Activated T-helper 9 cell treated with anti-CD3 and anti-CD28 coated beads, Interleukin-2, amount 50 U/mL, for 16 hours (primary cell): Measurements from ENCODE around the gene TMEM144.

ENCODE experiments used
- DNase-seq: peaks from one replicate; pipeline ENCODE4 v3.0.0-alpha.2; 2020; ENCODE audit warnings: low read depth

TMEM144 gene

GRCh38 chr4:158300012-158300411 lies 89.7 kb downstream of the TMEM144 start:
- no peak for DNase-seq

- no peak for DNase-seq
Measured at GRCh38 chr4:158302076-158302866, 92.0 kb downstream of the TMEM144 start.

GRCh38 chr4:158304694-158305093 lies 94.4 kb downstream of the TMEM144 start:
- no peak for DNase-seq
